ENCODE measurements around the gene BUD23. TPM values are rescaled to one million over a fixed set of nuclear protein-coding genes. Genes with fewer than 3 reads are reported as not detected.

Gene BUD23
- total RNA-seq, 1 experiment from 2014 or later: 168 TPM

DNA sequence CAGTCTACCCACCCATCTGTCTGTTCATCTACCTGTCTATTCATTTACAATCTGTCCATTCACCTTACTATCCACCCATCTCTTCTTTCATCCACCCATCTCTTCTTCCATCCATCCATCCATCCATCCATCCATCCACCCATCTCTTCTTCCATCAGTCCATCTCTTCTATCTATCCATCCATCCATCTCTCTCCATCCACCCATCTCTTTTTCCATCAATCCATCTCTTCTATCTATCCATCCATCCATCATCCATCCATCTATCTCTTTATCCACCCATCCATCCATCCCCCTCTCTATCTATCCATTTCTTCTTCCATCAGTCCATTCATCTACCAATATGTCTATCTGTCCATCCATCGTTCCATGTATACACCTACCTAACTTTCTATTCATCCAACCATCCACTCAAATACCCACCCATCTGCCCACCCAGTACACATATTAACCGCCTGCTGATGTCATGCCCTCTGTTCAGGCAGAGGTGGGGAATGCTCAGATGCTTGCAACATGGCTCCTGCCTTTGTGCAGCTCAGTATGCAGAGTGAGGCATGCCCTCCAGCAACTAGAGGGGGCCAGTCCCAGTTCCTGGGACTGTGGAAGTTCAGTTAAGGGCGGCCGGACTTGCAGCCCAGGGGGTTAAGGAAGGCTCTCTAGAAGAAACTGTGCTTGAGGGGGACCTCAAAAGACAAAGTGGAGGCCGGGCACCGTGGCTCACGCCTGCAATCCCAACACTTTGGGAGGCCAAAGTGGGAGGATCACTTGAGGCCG is 47.8 kb upstream of the BUD23 start:
- intact Hi-C loops (cut with micrococcal nuclease): no loop called here
- Histone ChIP-seq H4K20me1 (ENCODE audit: insufficient read depth) (no peaks in the 10 kb centered on the region), H3K27me3 (ENCODE audit: insufficient read depth, low read length) (no peaks in the 10 kb centered on the region), H3K4me1 (ENCODE audit: control insufficient read depth in 1 of 2, insufficient read depth in 2 of 2, low read length in 2 of 2) (peaks cover 44 to 70% of the 10 kb centered on the region in 2 experiments), H3K4me3 (replicated peaks in 1 of 2; ENCODE audit: low read depth in 1 of 2, low read length in 2 of 2) (no peak overlapping the region), H3K9ac (ENCODE audit: low read length) (peak overlapping the region; percentile 47), H3K36me3 (ENCODE audit: control insufficient read depth in 1 of 2, insufficient read depth in 2 of 2, low read length in 2 of 2) (no peaks in the 10 kb centered on the region), H3K4me2 (ENCODE audit: low read length) (peak overlapping the region; percentile 84), H2AFZ (ENCODE audit: low read depth, low read length, poor library complexity, severe bottlenecking) (no peak overlapping the region), H3K9me3 (ENCODE audit: control insufficient read depth in 1 of 2, insufficient read depth in 1 of 2, low read depth in 1 of 2, low read length in 2 of 2) (no peaks in the 10 kb centered on the region), H3K79me2 (ENCODE audit: insufficient read depth, low read length) (no peaks in the 10 kb centered on the region; the same call in 1 of the 2 replicates), H3K9me2 (ENCODE audit: insufficient read depth) (no peaks in the 10 kb centered on the region), H3K27ac (ENCODE audit: low read depth, low read length) (peak overlapping the region; percentile 94)
- BruUV-seq (replicated peaks): TSS peak; percentile 47
- POLR2A ChIA-PET: interaction anchor here (0.9 to 2.7 kb wide), 6 partner anchors 10 to 33 kb away, joined by 3 to 16 read pairs (median 6); partner anchors contain the start of gene MLXIPL
- DNase-seq (ENCODE audit: low read depth, low spot score) (no peak), ATAC-seq (peak; percentile 42)
- CTCF ChIA-PET: interaction anchor here (0.9 to 1.6 kb wide), 2 partner anchors 29 kb away, joined by 4 to 7 read pairs; no protein-coding TSS in a partner anchor
- RAD21 ChIA-PET (ENCODE audit: low non-redundant PET in 1 of 2, low total read pairs in 2 of 2, uncharacterized antibody in 2 of 2, unreplicated experiment in 2 of 2): interaction anchor here (0.5 to 1.0 kb wide), 2 partner anchors 12 to 737 kb away, joined by 3 to 4 read pairs; partner anchors contain the start of gene MLXIPL (in 1 of the 2)
- no peak for TF ChIP-seq REST (IDR thresholded peaks at IDR 0.05; ENCODE audit: low read depth)
- no peak for TF ChIP-seq SIN3A (IDR thresholded peaks at IDR 0.05; ENCODE audit: low read depth)
- TF ChIP-seq RAD21 (IDR thresholded peaks at IDR 0.05; ENCODE audit: low read depth): no peak
- TF ChIP-seq, protein P1, sequence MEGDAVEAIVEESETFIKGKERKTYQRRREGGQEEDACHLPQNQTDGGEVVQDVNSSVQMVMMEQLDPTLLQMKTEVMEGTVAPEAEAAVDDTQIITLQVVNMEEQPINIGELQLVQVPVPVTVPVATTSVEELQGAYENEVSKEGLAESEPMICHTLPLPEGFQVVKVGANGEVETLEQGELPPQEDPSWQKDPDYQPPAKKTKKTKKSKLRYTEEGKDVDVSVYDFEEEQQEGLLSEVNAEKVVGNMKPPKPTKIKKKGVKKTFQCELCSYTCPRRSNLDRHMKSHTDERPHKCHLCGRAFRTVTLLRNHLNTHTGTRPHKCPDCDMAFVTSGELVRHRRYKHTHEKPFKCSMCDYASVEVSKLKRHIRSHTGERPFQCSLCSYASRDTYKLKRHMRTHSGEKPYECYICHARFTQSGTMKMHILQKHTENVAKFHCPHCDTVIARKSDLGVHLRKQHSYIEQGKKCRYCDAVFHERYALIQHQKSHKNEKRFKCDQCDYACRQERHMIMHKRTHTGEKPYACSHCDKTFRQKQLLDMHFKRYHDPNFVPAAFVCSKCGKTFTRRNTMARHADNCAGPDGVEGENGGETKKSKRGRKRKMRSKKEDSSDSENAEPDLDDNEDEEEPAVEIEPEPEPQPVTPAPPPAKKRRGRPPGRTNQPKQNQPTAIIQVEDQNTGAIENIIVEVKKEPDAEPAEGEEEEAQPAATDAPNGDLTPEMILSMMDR (IDR thresholded peaks at IDR 0.05 in 2 of 3, conservative IDR thresholded peaks at IDR 0.05 in 1 of 3; ENCODE audit: borderline replicate concordance in 1 of 3, insufficient read depth in 1 of 3, low read depth in 2 of 3, low read length in 2 of 3): no peak
- TF ChIP-seq POLR2AphosphoS5 (IDR thresholded peaks at IDR 0.05; ENCODE audit: low read depth, low read length): no peak
- no peak for TF ChIP-seq CBX3 (IDR thresholded peaks at IDR 0.05; ENCODE audit: low read depth)
- no peak for TF ChIP-seq POLR2A (IDR thresholded peaks at IDR 0.05; ENCODE audit: borderline replicate concordance, extremely low read depth, insufficient read depth, insufficient read length)
- no peak for TF ChIP-seq FOSL1 (IDR thresholded peaks at IDR 0.05; ENCODE audit: low read depth)
- no peak for TF ChIP-seq ELF1 (IDR thresholded peaks at IDR 0.05; ENCODE audit: borderline replicate concordance, low read depth)
- no peak for TF ChIP-seq EZH2phosphoT487 (IDR thresholded peaks at IDR 0.05; ENCODE audit: borderline replicate concordance)
- no peak for TF ChIP-seq ATF3 (IDR thresholded peaks at IDR 0.05)
- TF ChIP-seq ZBTB33 (IDR thresholded peaks at IDR 0.05; ENCODE audit: extremely low read depth, insufficient replicate concordance, low read length): no peak
- TF ChIP-seq ZFX (IDR thresholded peaks at IDR 0.05): no peak
- no peak for TF ChIP-seq SRF (IDR thresholded peaks at IDR 0.05; ENCODE audit: low read depth)
- no peak for TF ChIP-seq ZNF274 (IDR thresholded peaks at IDR 0.05; ENCODE audit: low read depth, low read length)
- TF ChIP-seq JUND (IDR thresholded peaks at IDR 0.05): no peak
- no peak for TF ChIP-seq EGR1 (IDR thresholded peaks at IDR 0.05; ENCODE audit: low read depth)
- TF ChIP-seq SP1 (IDR thresholded peaks at IDR 0.05; ENCODE audit: low read depth): no peak
